GM21528 (cell line): ENCODE data around the gene CLDN9.

Source experiments
- ATAC-seq: cut with Tn5 transposase; IDR thresholded peaks from one replicate; pipeline ENCODE4 v1.9.1; 2021; ENCODE audit warnings: mild to moderate bottlenecking, moderate library complexity; ENCODE audit not compliant: unreplicated experiment, low FRiP score

Gene CLDN9

GRCh38 chr16:2991566-2992261 lies 21.0 kb upstream of the CLDN9 start:
- no peak for ATAC-seq

- ATAC-seq = no peak
These were observed 20.2 kb upstream of the CLDN9 start for GRCh38 chr16:2992383-2993081.

- no peak for ATAC-seq
These were observed 16.4 kb upstream of the CLDN9 start for GRCh38 chr16:2996298-2996697.

- no peak for ATAC-seq
These were observed 12.8 kb upstream of the CLDN9 start for GRCh38 chr16:2999929-3000328.

GRCh38 chr16:3000540-3000939 lies 12.2 kb upstream of the CLDN9 start:
- ATAC-seq = no peak

- ATAC-seq = no peak
These were observed 11.4 kb upstream of the CLDN9 start for GRCh38 chr16:3001316-3001715.

GRCh38 chr16:3003582-3004270 lies 9.0 kb upstream of the CLDN9 start:
- peak; percentile 86 for ATAC-seq

- peak; percentile 18 for ATAC-seq
These were observed 8.4 kb upstream of the CLDN9 start for GRCh38 chr16:3004319-3004718.

GRCh38 chr16:3004781-3005284 lies 7.9 kb upstream of the CLDN9 start:
- ATAC-seq = no peak

- no peak for ATAC-seq
These were observed 5.4 kb upstream of the CLDN9 start for GRCh38 chr16:3007059-3007956.

GRCh38 chr16:3007957-3008689 lies 4.6 kb upstream of the CLDN9 start:
- ATAC-seq = no peak

GRCh38 chr16:3008690-3009037 lies 4.1 kb upstream of the CLDN9 start:
- no peak for ATAC-seq

GRCh38 chr16:3009568-3010390 lies 2.9 kb upstream of the CLDN9 start:
- no peak for ATAC-seq

GRCh38 chr16:3010510-3010909 lies 2.2 kb upstream of the CLDN9 start:
- ATAC-seq = no peak

- no peak for ATAC-seq
These were observed 477 bp upstream of the CLDN9 start for GRCh38 chr16:3012246-3012645.

GRCh38 chr16:3013491-3013951 lies 798 bp downstream of the CLDN9 start:
- no peak for ATAC-seq

- no peak for ATAC-seq
These were observed 1.4 kb downstream of the CLDN9 start for GRCh38 chr16:3013998-3014690.

GRCh38 chr16:3014971-3015370 lies 2.2 kb downstream of the CLDN9 start:
- no peak for ATAC-seq
